Umbilical cord (tissue), 2 donors: ENCODE measurements around the gene KCND3. TPM values are rescaled to one million over a fixed set of nuclear protein-coding genes. Genes with fewer than 3 reads are reported as not detected.

Experiments
- DNase-seq: peaks from one replicate; pipeline ENCODE4 v3.0.0-alpha.2; 2015; ENCODE audit warnings: low spot score
- total RNA-seq: library from RNA; depleted of rRNA; stranded (reverse); fragments of >200 nt; gene quantifications from one replicate; pipeline ENCODE4 v1.2.3, GENCODE V29; 2014; ENCODE audit warnings: low replicate concordance; ENCODE audit not compliant: insufficient read depth

KCND3 gene
- total RNA-seq = 10.6 TPM

DNA sequence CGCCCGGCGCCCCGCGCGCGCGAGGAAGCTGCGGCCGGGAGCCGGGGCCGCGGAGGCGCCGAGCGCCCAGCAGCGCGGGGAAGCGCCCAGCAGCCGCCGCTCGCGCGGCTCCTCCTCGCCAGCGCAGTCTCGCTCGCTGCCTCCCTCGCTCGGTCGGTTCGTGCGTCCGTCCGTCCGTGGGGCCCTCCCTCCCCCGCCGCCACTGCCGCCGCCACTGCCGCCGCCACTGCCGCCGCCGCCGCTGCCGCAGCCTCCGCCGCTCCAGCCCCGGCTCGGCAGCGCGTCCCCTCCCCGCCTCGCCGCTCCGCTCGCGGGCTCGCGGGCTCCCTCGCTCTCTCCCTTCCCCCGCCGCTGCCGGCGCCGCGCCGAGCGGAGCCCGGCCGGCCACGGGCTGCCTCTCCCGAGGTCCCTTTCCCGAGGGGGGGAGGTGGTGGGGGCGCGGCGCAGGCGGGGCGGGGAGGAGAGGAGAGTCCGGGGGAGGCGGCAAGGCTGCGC is at the start of gene KCND3:
Gene KCND3, minus strand, starts transcription at position 138 of the 495 bp plus-strand sequence.
- peak; percentile 33 for DNase-seq

DNA sequence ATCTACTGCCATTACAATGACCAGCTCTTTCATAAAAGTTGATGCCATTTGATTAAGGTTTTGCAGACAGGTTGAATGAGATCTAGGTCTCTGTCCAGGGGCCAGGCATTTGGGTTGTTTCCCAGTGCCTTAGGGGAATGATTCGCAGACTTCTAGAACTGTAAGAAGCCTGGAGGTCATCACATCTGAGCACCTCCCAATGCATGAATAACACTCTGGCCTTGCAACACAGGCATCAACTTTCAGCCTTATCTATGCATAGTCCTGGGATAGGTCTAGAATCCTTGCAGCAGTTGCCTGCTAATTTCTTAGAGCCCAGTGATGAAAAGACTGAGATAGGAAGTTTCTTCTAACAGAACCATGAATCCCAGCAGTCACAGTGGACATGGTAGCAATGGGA is 44.8 kb upstream of the KCND3 start:
- peak; percentile 81 for DNase-seq

DNA sequence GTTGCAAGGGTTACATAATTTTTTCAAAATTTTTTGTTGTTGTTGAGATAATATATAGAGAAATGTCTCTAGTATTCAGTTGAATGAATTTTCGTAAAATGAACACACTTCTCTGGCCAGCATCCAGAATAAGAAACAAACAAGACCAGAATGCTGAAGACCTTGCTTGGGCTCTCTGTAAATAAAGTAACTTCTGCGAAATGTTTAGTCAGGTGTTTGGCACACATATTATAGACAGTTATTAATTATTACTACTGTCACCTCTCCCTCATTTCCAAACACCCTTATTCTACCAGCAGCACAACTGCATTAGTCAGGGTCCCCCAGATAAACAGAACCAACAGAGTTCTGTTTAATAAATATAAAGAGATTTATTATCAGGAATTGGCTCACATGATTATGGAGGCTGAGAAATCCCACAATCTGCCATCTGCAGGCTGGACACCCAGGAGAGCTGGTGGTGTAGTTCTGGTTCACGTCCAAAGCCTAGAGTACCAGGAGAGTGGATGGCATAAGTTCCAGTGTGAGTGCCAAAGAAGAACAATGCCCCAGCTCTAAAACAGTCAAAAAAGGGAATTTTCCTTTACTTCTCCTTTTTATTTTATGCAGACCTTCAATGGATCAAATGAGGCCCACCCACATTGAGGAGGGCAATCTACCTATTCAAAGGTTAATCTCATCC is 44.1 kb upstream of the KCND3 start:
- no peak for DNase-seq

DNA sequence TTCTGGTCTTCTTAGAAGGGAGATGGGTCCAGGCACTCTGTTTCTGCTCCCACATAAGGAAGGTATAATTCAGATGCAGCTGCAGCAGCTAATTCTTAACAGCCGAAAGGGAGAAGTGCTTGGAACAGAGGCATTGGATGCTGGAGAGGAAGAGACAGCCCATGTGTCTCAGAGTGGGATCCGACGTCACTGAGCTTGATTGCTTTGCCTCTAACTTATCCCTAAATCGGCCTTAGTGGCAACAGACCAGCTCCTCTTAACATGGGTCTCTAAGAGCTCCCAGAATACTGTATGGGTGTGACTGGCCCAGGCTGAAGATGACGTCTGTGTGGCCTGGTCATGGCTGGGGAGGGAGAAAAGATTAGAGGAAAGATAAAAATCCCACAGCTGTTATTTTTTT is 40.7 kb upstream of the KCND3 start:
- DNase-seq = peak; percentile 90

DNA sequence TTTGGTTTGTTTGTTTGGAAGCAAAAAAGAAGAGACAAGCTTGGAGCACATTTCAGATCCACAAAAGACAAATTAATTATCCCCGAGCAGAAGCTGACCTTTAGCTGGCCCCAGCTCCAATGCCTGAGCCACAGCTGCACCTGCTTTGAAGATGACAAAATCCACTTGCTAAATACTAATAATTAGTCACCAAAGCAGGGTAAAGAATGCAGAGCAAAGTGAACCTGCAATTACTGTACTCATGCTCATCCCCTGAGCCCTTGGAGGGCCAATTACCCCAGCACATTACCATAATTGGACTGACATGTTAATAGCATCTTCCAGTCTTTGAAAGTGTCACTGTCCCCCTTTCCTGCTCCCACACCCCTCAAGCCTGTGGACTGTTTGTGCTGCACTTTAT is 38.2 kb upstream of the KCND3 start:
- no peak for DNase-seq

DNA sequence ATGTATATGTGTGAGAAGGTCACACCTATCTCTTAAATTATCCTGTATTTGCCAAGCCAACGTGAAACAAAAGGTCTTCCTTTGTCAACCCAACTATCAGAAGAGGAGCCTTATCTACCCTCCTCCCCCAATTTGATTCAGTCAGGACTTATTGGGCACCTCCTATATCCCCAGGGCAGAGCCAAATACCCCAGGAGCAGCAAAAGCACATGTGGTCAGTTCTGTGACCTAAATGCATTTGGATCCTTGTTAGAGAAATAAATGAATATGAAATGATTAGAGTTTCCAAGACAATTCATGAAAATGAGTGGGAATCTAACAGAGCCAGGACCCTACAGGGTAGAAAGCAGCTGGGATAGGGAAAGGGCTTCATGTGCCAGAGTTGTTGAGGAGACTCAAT is 37.0 kb upstream of the KCND3 start:
- DNase-seq = no peak

DNA sequence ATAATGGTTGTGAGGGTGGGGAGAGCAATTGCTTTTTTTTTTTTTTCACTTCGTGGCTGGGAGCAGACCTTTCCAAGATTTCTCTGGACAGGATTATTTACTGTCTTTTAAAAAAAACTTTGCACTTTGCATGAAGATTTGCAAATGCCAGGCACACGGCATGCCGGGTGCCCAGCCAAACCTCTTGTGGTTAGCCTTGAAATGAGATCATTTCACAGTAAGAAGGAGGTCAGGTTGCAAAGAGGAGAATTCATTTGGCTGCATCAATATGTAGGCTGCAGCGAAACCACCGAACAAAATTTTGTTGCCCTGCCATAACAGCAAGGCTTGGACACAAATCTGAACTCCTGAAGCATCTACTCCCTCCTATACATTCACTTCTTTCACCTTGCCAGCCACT is 36.5 kb upstream of the KCND3 start:
- DNase-seq = no peak

DNA sequence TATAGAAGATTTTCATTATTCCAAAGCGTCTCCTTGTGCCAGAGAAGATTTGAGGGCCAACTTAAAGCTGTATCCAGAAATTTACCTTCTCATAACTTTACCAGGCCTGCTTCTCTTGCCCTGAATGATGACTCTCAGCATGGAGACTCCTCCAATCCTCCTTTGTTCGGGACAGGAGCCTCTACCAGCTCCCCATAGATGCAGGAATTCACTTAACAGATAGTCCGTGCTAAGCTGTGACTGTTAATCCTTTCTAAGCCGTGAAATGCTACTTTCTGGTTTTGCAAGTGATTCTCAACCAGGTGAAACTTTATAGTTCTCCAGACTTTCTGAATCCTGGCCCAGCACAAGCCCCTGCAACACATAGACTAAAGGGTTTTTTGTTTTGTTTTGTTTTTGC is 31.8 kb upstream of the KCND3 start:
- no peak for DNase-seq

DNA sequence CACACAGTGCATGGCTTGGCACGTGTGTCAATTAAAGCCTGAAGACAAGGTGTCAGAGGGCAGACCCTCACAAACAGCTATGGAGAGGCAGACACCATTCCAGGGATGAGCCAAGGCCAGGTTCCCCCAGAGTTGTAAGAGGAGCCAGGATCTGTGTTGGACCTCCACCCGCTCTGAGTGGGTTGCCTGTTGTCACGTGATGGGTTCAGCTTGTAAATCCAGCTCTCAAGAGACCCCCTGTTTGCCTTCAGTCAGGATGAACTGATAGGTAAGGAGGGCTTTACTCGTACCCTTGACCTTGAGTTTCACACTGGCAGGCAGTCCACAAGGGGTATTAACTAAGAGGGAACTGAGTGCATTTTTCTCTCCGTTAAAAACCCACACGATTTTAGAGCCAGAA is 27.7 kb upstream of the KCND3 start:
- DNase-seq = no peak

DNA sequence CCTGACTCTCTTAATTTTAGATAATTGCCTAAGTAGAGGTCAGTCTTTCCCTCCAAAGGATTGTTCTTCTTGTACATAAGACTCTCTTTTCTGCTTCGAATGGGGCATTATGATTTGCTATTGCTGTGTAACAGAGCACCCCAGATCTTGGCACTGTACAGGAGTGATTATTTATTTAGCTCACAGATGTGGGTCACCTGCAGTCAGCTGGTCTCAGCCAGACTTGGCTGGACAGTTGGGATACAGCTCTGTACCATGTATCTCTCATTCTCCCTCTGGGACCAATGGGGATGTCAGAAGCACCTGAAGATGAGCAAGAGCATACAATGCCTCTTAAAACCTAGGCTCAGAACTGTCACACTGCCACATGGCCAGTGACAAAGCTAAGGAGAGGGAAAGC is 23.4 kb upstream of the KCND3 start:
- DNase-seq = no peak

DNA sequence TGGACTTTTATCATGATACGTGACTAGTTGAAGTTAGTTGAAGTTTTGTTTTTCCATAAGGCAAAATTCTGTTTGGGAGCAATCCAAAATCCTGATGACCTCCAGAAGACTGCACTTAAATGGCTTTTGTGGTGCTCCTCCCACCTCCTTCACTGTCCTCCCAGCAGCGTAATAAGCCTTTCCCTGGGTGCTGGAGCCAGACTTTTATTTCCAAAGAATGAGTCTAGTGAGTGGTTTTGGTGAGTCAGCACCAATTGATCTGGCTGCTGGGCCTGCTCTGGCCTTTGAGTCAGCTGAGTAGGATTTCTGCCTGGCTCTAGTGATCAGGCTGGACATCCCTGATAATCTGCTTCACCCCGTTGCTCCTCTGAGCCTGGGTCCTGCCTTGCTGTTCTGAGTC is 21.7 kb upstream of the KCND3 start:
- peak; percentile 92 for DNase-seq

DNA sequence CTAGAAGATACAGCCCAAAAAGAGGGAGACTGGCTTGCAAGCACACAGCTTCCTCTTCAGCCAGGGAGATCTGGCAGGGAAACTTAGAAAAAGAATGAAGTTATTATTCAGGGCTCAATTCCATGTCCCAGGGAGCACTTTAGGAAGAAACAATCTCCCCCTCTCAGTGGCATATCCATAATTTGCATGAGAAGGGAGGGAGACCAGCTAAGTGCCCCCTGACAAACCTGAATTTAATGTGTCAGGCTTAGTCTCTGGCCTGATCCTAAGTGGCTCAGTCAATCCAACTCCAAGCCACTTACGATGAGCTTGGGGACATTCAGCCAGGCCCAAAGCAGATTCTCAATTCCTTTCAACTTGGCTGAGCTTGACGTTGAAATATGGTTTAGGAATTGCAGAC is 17.7 kb upstream of the KCND3 start:
- DNase-seq = no peak

DNA sequence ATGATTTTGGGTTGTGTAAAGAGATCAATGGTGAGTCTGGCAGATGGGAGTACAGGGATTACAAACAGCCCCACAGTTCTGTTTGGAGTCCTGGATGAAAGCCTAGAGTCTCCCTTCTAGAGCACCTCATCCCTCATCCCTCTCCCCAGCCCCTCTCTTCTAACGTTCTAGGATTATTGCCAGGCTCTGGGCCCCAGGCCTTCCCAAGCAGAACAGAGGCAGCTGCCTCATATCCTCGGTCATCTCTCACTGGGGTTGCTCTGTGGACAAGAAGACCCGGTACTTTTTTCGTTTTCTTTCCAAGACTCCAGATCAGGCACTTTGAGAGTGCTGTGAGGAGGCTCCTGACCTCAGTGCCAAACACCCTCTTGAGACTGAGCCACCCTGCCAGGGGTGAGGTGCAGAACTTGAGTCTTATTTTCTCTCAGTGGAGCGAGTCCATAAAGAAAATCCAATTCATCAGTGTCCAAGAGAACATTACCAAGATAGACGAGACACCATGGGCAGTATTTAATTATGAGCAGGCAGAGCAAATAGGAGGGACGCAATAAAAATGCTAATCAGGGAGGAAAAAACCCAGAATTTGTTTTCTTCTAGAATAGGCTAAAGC is 17.1 kb upstream of the KCND3 start:
- no peak for DNase-seq

DNA sequence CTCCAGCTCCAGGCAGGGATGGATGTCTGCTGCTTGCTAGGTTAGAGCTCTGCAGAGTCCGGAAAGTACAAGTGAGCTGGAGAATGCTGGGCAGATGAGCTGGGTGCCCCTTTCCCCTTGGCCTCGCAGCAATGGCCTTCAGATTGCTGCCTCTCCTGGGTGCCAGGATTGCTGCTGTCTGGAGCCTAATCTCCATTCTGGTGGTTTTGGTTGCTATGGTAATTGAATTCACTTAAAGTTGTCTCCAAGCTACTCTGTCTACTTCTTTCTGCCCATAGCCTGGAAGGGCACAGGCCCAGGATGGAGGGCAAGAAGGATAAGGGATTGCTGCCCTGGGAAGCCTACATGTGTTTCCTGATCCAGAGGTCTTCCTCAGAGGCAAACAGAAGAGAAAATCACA is 14.6 kb upstream of the KCND3 start:
- no peak for DNase-seq

DNA sequence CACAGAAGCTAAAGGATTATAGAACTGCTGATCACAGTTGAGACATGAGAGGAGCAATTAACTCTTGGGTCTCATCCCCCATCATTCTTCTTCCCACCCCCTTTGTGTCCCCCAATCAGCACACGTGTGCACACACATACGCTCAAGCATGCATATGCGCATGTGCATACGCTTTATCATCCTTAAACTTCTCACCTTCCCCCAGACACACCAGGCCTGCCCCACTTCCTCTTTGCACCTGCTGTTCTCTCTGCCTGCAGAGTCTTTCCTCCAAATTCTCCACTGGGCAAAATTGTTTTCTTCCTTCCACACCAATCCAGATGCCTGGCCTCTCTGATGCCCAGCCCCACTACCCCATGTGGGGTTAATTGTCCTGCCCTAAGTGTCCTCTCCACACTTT is 13.0 kb upstream of the KCND3 start:
- DNase-seq = no peak

DNA sequence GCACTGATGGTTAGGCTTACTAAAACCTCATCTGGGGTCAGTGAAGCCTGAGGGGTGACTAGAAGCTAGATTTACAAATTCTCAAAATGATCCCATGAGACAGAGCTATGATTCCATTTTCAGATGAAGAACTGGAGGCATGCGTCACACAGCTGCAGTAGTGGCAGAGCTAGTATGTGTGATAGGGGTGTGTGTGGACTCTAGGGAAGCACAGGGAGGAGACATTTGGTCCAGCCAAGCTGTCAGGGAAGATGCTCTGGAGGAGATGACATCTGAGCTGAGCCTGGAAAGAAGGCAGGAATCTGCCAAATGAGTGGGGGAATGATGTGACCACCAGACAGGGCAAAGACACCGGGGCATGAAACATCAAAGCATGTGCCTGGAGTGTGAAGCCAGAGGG is 12.0 kb upstream of the KCND3 start:
- no peak for DNase-seq

DNA sequence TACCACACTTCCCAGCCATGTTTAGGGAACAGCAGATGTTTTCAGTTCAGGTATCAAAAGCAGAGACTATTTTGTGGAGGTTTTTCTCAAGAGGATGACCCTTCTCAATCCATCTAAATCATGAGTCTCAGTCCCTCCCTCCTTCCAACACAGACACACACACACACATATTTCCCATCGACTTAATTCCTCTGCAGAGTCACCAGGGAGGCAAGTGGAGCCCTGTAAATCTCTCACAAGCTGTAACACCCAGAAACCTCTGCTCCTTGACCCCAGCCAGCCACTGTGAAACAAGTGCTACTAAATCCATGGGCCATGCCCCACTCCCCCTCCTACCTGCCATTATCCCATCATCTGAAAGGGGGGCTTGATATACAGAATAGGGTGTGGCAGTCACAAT is 10.6 kb upstream of the KCND3 start:
- DNase-seq = no peak

DNA sequence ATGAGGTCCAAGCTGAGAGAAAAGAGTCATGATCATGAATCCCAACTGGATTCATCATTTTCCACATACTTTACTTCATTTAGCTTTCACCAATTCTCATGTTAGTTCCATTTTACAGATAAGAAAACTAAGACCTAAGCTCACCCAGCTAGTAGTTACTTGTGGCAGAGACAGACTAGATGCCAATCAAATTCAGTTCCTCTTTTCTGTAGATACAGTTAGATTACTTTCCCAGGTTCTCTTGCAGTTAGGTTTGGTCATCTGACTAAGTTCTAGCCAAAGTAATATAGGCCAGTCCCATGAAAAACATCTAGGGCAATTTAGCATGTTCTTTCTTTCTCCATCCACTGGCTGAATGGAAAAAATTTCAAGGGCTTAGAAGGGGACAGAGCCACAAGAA is 8.9 kb upstream of the KCND3 start:
- no peak for DNase-seq

DNA sequence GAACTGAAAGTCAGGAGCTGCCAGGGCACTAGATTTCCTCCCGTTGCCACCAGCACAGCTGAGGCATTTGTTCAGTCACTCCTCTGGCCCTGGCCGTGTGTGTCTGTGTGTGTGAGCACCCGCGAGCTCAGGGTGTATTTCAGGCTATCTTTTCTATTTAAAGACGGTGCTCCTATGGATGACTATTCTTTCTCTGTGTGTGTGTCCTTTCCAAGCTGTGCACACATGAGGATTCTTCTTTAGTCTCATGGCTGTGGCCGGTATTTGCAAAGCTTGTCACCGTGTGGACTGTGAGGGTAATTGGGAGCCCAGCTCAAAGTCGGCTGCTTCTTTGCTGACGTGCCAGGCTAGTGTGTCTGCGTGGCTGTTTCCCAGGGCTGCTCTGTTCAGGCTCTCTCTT is 3.0 kb upstream of the KCND3 start:
- peak; percentile 14 for DNase-seq

DNA sequence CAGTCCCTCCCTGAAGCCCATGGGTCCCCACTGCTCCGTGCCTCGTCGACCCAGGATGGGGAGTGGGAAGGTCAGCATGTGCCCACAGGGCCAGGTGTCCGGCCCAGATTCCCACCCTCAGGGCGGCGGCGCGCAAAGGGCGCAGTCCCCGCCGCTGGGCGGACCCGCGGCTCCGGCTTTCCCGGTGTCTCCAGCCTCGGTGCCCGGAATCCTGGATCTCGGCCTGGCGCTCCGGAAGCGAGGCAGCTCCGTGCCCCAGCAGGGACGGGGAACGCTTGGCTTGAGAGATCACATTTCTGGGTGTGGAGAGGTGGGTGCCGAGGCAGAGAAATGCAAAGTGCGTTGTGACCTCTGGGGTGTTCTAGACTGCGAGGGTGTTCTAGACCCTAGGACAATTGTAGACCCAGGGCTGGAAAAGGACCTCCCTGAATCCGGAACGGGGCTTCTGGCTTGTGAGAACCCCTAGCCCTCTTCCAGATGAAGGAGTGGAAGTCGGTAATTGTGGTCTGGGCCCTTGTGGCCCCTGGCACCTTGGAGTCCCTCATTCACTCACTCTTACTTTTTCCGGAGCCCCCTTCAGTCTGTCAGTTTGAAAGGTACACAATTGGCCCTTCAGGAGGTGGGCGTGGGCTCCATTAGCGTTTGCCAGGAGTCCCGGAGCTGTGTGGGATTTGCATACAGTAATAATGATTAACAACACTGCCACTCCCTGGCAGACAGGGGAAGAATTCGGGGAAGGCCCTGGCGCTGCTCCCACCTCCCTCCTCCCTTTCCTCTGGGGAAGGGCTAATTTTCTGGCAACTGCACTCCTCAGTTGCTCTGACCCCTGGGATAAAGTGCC is 1.6 kb upstream of the KCND3 start:
- DNase-seq = peak; percentile 59

DNA sequence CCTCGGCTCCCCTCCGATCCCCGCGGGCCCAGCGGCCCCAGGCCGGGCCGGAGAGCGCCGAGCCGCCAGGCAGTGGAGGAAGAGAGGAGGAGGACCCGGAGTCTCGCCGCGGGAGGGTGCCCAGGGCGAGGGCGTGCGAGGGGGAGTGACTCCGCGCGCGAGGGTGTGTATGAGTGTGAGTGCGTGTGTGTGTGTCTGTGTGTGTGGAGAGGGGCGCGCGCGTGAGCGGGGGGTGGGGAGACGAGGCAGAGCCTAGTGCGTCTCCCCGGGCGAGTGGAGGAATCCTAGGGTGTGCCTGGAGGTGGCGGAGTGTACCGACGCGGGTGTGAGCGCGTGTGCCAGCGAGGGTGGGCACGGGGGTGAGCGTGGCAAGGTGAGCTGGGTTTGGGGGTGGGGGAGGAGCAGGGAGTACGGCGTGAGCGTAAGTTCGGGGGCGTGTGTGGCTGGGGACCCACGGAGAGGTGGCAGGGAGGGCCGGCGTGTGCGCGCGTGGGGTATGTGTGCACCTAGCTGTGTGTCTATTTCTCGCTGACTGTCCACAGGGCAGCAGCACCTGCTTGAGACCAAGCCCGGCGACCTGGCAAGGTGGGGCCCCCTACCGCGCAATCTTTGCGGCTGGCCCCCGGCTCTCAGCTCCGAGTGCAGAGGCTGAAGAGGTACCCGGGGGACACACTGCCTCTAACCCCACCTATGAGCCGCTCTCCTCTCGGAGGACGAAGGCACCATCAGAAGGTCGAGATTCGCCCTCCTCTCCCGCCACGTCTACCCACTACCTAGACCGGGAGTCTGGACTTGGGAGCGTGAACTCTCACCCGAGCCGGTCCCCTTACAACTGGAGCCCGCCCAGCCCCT is 784 bp upstream of the KCND3 start:
- peak; percentile 39 for DNase-seq
